HUES48 (cell line): Measurements from ENCODE around the gene OCRL.
"Not testable (repeated sequence)": the region's sequence is repeated elsewhere in the genome, so short reads cannot be mapped to it uniquely, and the experiment has no call there.

Source experiments
- H3K27ac ChIP-seq: one replicate; pipeline ENCODE4 v1.7.0; 2013; ENCODE audit warnings: low read depth, low read length, inconsistent platforms
- H3K27me3 ChIP-seq: 2 replicates; pipeline ENCODE4 v1.6.1; 2013; ENCODE audit warnings: mild to moderate bottlenecking, low read length; ENCODE audit not compliant: control insufficient read depth, insufficient read depth
- H3K36me3 ChIP-seq: 2 replicates; pipeline ENCODE4 v1.6.1; 2013; ENCODE audit warnings: low read length; ENCODE audit not compliant: control insufficient read depth, insufficient read depth
- H3K4me1 ChIP-seq: 2 replicates; pipeline ENCODE4 v1.6.1; 2013; ENCODE audit warnings: mild to moderate bottlenecking, low read length; ENCODE audit not compliant: control insufficient read depth, insufficient read depth
- H3K4me3 ChIP-seq: 2 replicates; pipeline ENCODE4 v1.5.1; 2013; ENCODE audit warnings: mild to moderate bottlenecking, low read depth, low read length
- H3K9ac ChIP-seq: 2 replicates; pipeline ENCODE4 v1.6.1; 2013; ENCODE audit warnings: mild to moderate bottlenecking, low read depth, low read length, moderate library complexity
- H3K9me3 ChIP-seq: 2 replicates; pipeline ENCODE4 v1.6.1; 2013; ENCODE audit warnings: low read length; ENCODE audit not compliant: control insufficient read depth, insufficient read depth

The OCRL gene

DNA sequence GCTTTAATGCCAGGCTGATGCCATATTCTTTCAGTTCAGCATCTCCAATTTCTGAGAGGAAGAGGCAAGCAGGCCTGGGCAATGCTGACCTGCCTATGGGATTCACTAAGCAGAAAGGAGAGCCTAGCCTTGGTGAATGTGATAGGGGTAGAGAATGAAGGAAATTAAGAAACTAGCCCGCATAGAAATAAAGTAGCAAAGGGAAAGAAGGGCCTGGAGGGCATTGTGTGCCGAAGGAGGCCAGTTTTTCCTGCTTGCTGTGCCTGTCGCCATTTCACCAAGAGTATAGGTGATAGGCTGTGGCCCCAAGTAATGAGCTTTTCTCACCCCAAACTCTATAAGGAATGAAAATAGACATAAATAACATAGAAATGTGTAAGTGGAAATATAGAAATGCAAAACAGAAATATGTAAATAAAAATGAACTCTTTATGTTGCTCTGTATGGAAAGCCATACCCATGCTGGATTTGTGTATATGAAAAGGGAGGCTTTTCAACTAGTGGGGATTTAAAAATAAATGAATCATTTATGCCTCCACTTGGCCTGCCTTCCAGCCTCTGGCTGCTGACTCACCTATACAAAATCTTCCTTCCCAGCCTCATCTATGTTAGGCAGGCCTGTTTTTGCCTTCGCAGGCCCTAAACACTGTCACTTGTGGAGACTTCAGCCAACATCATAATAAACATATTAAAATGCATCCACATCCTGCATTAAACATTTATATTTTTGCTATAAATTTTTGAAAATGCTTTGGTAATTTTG lies 5.1 kb upstream of the OCRL start:
- no peak overlapping the region for H3K4me3 ChIP-seq
- H3K9me3 ChIP-seq: no peaks in the 10 kb centered on the region
- H3K27me3 ChIP-seq: 0 out of 2 replicates have a peak, but pooled peaks cover 8% of the 10 kb centered on the region
- H3K4me1 ChIP-seq: no peaks in the 10 kb centered on the region
- H3K9ac ChIP-seq: no peak overlapping the region
- no peak overlapping the region for H3K27ac ChIP-seq
- H3K36me3 ChIP-seq: no peaks in the 10 kb centered on the region

GRCh38 chrX:129540722-129541184 lies 694 bp downstream of the OCRL start:
- no peak overlapping the region for H3K27ac ChIP-seq
- H3K4me3 ChIP-seq: peak overlapping the region; percentile 80
- H3K9me3 ChIP-seq: no peaks in the 10 kb centered on the region
- H3K9ac ChIP-seq: peak overlapping the region; percentile 74
- peaks cover 25% of the 10 kb centered on the region for H3K36me3 ChIP-seq
- H3K27me3 ChIP-seq: no peaks in the 10 kb centered on the region
- H3K4me1 ChIP-seq: no peaks in the 10 kb centered on the region

GRCh38 chrX:129544780-129545179 lies 4.7 kb downstream of the OCRL start:
- Histone ChIP-seq H3K9me3 (no peaks in the 10 kb centered on the region), H3K4me3 (no peak overlapping the region), H3K27me3 (no peaks in the 10 kb centered on the region), H3K4me1 (no peaks in the 10 kb centered on the region), H3K27ac (no peak overlapping the region), H3K36me3 (peaks cover 60% of the 10 kb centered on the region), H3K9ac (no peak overlapping the region)

DNA sequence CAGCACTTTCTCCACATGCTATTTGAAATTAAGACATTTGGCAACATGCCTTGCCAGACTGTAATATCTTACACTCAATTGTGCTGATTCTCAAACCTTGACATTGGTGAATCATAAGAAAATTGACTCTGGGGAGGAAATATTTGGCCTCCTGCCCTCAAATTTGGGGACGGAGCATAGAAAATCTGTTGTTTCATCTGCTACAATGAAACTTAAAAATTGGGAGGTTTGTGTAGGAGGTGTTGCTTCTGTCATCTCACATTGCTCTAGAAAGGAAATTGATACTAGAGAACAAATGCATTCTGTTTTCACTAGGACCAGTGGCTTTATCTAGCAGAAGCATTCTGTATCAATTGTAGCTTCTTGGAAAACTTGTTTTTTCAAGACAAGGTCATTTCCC lies 5.3 kb downstream of the OCRL start:
- Histone ChIP-seq H3K27ac (no peak overlapping the region), H3K27me3 (no peaks in the 10 kb centered on the region), H3K9ac (no peak overlapping the region), H3K4me1 (no peaks in the 10 kb centered on the region), H3K36me3 (peaks cover 66% of the 10 kb centered on the region), H3K4me3 (no peak overlapping the region), H3K9me3 (no peaks in the 10 kb centered on the region)

- H3K9ac ChIP-seq: no peak overlapping the region
- no peaks in the 10 kb centered on the region for H3K27me3 ChIP-seq
- no peaks in the 10 kb centered on the region for H3K4me1 ChIP-seq
- no peak overlapping the region for H3K4me3 ChIP-seq
- no peak overlapping the region for H3K27ac ChIP-seq
- no peaks in the 10 kb centered on the region for H3K9me3 ChIP-seq
- peaks cover 72% of the 10 kb centered on the region for H3K36me3 ChIP-seq
Measured at GRCh38 chrX:129549124-129549523, 9.1 kb downstream of the OCRL start.

DNA sequence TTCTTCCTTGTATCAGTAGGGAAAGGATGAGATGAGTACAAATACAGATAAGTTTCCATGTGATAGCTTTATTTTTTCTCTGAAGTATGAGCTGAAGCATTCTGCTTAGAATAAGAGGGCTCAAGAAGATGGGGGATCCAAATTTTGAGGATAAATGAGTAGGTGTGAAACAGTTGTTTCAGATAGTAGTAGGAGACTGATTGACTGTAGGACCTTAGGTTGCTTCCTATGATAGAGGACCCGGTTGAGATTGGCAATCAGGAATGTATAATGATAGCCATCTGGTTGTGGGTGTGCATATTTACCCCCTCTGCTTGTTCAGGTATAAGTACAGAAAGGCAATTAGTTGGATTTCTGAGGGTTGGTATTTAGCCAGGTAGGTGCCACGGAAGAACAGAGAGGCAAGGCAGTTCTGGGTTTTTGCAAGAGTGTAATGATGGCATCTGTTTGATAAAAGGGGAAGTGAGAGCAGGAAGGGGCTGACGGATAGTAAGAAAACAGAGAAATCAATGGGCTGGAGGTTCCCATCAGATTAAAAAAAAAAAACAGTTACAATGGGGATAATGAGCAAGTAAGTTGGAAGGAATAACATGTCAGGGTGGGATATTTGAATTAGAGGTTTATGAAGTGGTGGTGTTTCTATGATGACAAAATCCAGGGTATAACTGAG lies 13.7 kb downstream of the OCRL start:
- H3K36me3 ChIP-seq: peaks cover 71% of the 10 kb centered on the region
- H3K4me3 ChIP-seq: no peak overlapping the region
- H3K27ac ChIP-seq: no peak overlapping the region
- no peaks in the 10 kb centered on the region for H3K9me3 ChIP-seq
- H3K9ac ChIP-seq: no peak overlapping the region
- H3K27me3 ChIP-seq: no peaks in the 10 kb centered on the region
- no peaks in the 10 kb centered on the region for H3K4me1 ChIP-seq

GRCh38 chrX:129554816-129555215 lies 14.8 kb downstream of the OCRL start:
- H3K9me3 ChIP-seq, H3K9ac ChIP-seq, H3K4me3 ChIP-seq, H3K4me1 ChIP-seq, H3K27me3 ChIP-seq, H3K27ac ChIP-seq: not testable (repeated sequence)
- H3K36me3 ChIP-seq: peaks cover 71% of the 10 kb centered on the region

DNA sequence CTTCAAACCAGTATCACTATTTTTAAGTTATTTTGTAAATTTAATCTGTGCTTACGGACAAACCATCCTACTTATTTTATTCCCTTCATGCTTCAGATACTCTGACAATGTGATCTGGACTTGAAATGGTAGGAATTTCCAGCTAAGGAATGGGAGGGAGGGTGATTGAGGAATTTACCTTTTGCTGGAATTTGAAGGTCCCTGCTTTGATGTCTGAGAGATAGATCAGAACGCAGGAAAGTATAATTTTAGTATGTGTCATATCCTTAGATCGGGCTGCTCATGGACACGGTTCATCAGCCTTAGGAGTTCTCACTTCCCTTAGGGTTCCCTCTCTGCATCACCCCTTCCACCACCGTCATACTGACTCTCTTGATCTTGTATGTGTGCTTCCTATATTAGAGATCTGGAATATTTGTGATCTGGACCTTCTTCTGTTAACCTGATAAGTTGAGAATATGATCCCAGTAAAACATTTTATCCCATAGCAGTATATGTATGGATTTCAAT lies 16.8 kb downstream of the OCRL start:
- peaks cover 84% of the 10 kb centered on the region for H3K36me3 ChIP-seq
- no peak overlapping the region for H3K4me3 ChIP-seq
- no peaks in the 10 kb centered on the region for H3K27me3 ChIP-seq
- no peaks in the 10 kb centered on the region for H3K4me1 ChIP-seq
- no peaks in the 10 kb centered on the region for H3K9me3 ChIP-seq
- no peak overlapping the region for H3K9ac ChIP-seq
- no peak overlapping the region for H3K27ac ChIP-seq

- Histone ChIP-seq H3K36me3 (peaks cover 90% of the 10 kb centered on the region), H3K4me3 (no peak overlapping the region), H3K27ac (no peak overlapping the region), H3K9me3 (no peaks in the 10 kb centered on the region), H3K4me1 (no peaks in the 10 kb centered on the region), H3K27me3 (no peaks in the 10 kb centered on the region), H3K9ac (no peak overlapping the region)
Measured at GRCh38 chrX:129557844-129558480, 17.9 kb downstream of the OCRL start.

DNA sequence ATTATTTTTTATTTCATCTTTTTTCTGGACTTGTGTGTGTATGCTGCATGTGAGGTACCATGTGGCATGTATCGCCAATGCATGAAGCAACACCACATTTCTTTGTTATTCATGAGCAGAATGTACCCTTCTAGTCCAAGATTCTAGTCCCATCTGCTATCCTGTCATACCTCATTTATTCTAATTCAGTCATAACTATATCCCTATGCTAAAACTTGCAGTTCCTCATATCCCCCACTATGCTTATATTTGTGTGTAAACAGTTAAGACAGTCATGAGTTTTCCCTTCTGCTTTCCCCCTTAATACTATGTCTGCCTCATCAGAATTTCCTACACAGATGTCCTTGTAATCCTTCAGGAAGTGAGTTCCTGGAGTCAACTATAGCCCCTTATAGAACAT lies 19.7 kb downstream of the OCRL start:
- Histone ChIP-seq H3K36me3 (peaks cover 84% of the 10 kb centered on the region), H3K27me3 (no peaks in the 10 kb centered on the region), H3K9ac (no peak overlapping the region)

GRCh38 chrX:129561453-129561852 lies 21.4 kb downstream of the OCRL start:
- no peak overlapping the region for H3K9ac ChIP-seq
- H3K4me1 ChIP-seq: peaks cover 5% of the 10 kb centered on the region; the same call in 1 of the 2 replicates
- no peak overlapping the region for H3K4me3 ChIP-seq
- no peak overlapping the region for H3K27ac ChIP-seq
- no peaks in the 10 kb centered on the region; the same call in 1 of the 2 replicates for H3K27me3 ChIP-seq
- no peaks in the 10 kb centered on the region for H3K9me3 ChIP-seq
- peaks cover 82% of the 10 kb centered on the region for H3K36me3 ChIP-seq

More for the DNA sequence above, 19.7 kb downstream of the OCRL start:
- H3K27ac ChIP-seq: no peak overlapping the region
- H3K4me3 ChIP-seq: no peak overlapping the region
- H3K4me1 ChIP-seq: no peaks in the 10 kb centered on the region
- no peaks in the 10 kb centered on the region for H3K9me3 ChIP-seq
